Activated B cell treated with CpG ODN at 0.5 μM for 24 hours (primary cell): ENCODE results near the gene RBFOX2. TPM values are rescaled to one million over a fixed set of nuclear protein-coding genes. Genes with fewer than 3 reads are reported as not detected.
"Not testable (repeated sequence)": the region's sequence is repeated elsewhere in the genome, so short reads cannot be mapped to it uniquely, and the experiment has no call there.

Experiments used
- ATAC-seq: fragments of 200-7000 bp; cut with Tn5 transposase; one replicate; pipeline ENCODE4 v1.10.0; 2021; ENCODE audit warnings: low read depth, mild to moderate bottlenecking, moderate library complexity
- CTCF ChIA-PET: fragments of 350-600 bp; sonication (Branson Sonifier 250); formaldehyde crosslinking; loops from one replicate; lab custom pipeline; 2021; ENCODE audit warnings: antibody characterized with exemption; lab: Charles Lee
- POLR2A ChIA-PET: fragments of 350-600 bp; sonication (Branson Sonifier 250); formaldehyde crosslinking; loops from one replicate; lab custom pipeline; 2021; ENCODE audit warnings: antibody characterized with exemption; lab: Charles Lee
- DNase-seq: peaks from one replicate; pipeline ENCODE4 v3.0.0; 2022
- H3K27ac Mint-ChIP-seq: one replicate; pipeline ENCODE4 v1.8.0; 2020; ENCODE audit warnings: mixed read lengths
- H3K27me3 Mint-ChIP-seq: one replicate; pipeline ENCODE4 v1.8.0; 2021; ENCODE audit warnings: mixed read lengths
- H3K36me3 Mint-ChIP-seq: one replicate; pipeline ENCODE4 v1.8.0; 2021; ENCODE audit warnings: low read depth, mixed read lengths
- H3K4me1 Mint-ChIP-seq: one replicate; pipeline ENCODE4 v1.8.0; 2021; ENCODE audit warnings: mixed read lengths
- H3K4me3 Mint-ChIP-seq: one replicate; pipeline ENCODE4 v1.8.0; 2020; ENCODE audit warnings: mild to moderate bottlenecking, mixed read lengths
- H3K9me3 Mint-ChIP-seq: one replicate; pipeline ENCODE4 v1.8.0; 2020; ENCODE audit warnings: mixed read lengths
- CTCF ChIP-seq: fragments of 200-600 bp; IDR thresholded peaks from one replicate; pipeline ENCODE4 v1.8.0; 2022; ENCODE audit warnings: antibody characterized with exemption, mild to moderate bottlenecking
- intact Hi-C: fragments of 100-400 bp; cut with micrococcal nuclease; formaldehyde crosslinking; loops from one replicate; pipeline ENCODE4 v1.15.1; 2024
- total RNA-seq: library from RNA; stranded (reverse); gene quantifications from 2 replicates; pipeline ENCODE4 v1.2.3, GENCODE V29; 2022

Gene RBFOX2
- total RNA-seq, 1 donor from 2014 or later = not detected

GRCh38 chr22:36052505-36052941 lies 23.9 kb upstream of the RBFOX2 start:
- no peak for DNase-seq
- peaks cover 2% of the 10 kb centered on the region for H3K9me3 Mint-ChIP-seq
- no peaks in the 10 kb centered on the region for H3K36me3 Mint-ChIP-seq
- ChIA-PET POLR2A (no interaction called here), CTCF (no interaction called here)
- H3K27ac Mint-ChIP-seq = no peak overlapping the region
- TF ChIP-seq CTCF = no peak
- intact Hi-C loops = no loop called here
- ATAC-seq = no peak
- H3K4me3 Mint-ChIP-seq = no peak overlapping the region
- H3K4me1 Mint-ChIP-seq = no peaks in the 10 kb centered on the region
- peaks cover 12% of the 10 kb centered on the region for H3K27me3 Mint-ChIP-seq

- no peaks in the 10 kb centered on the region for H3K36me3 Mint-ChIP-seq
- ChIA-PET POLR2A (no interaction called here), CTCF (no interaction called here)
- no peak for DNase-seq
- no peaks in the 10 kb centered on the region for H3K4me1 Mint-ChIP-seq
- no peak for TF ChIP-seq CTCF
- no peak overlapping the region for H3K4me3 Mint-ChIP-seq
- H3K27me3 Mint-ChIP-seq = peaks cover 9% of the 10 kb centered on the region
- no peak for ATAC-seq
- H3K27ac Mint-ChIP-seq = no peak overlapping the region
- peaks cover under 1% of the 10 kb centered on the region for H3K9me3 Mint-ChIP-seq
- intact Hi-C loops = no loop called here
These were observed 21.0 kb upstream of the RBFOX2 start for GRCh38 chr22:36049678-36049997.

GRCh38 chr22:36048911-36049677 lies 20.5 kb upstream of the RBFOX2 start:
- POLR2A ChIA-PET = no interaction called here
- Mint-ChIP-seq H3K27ac (no peak overlapping the region), H3K4me1 (no peaks in the 10 kb centered on the region), H3K27me3 (peaks cover 9% of the 10 kb centered on the region), H3K4me3 (no peak overlapping the region), H3K36me3 (no peaks in the 10 kb centered on the region), H3K9me3 (peaks cover 3% of the 10 kb centered on the region)
- no peak for DNase-seq
- ATAC-seq = no peak
- CTCF ChIA-PET = no interaction called here
- intact Hi-C loops = no loop called here
- no peak for TF ChIP-seq CTCF

GRCh38 chr22:36044517-36044916 lies 15.9 kb upstream of the RBFOX2 start:
- H3K36me3 Mint-ChIP-seq, intact Hi-C loops, H3K4me3 Mint-ChIP-seq, DNase-seq, ATAC-seq, H3K27ac Mint-ChIP-seq, H3K4me1 Mint-ChIP-seq, POLR2A ChIA-PET, H3K9me3 Mint-ChIP-seq, CTCF ChIA-PET: not testable (repeated sequence)
- peaks cover 23% of the 10 kb centered on the region for H3K27me3 Mint-ChIP-seq

GRCh38 chr22:36042240-36042639 lies 13.6 kb upstream of the RBFOX2 start:
- CTCF ChIA-PET = no interaction called here
- Mint-ChIP-seq H3K9me3 (peaks cover 3% of the 10 kb centered on the region), H3K36me3 (no peaks in the 10 kb centered on the region), H3K27me3 (peaks cover 28% of the 10 kb centered on the region), H3K4me1 (no peaks in the 10 kb centered on the region), H3K27ac (no peak overlapping the region), H3K4me3 (no peak overlapping the region)
- no peak for TF ChIP-seq CTCF
- POLR2A ChIA-PET = no interaction called here
- ATAC-seq = no peak
- intact Hi-C loops = no loop called here
- DNase-seq = no peak
